H9 (cell line): ENCODE measurements around the gene MT1M. TPM values are rescaled to one million over a fixed set of nuclear protein-coding genes. Genes with fewer than 3 reads are reported as not detected.

Experiments
- DNase-seq: peaks from one replicate; pipeline ENCODE4 v3.0.0-alpha.2; 2017
- H2AFZ ChIP-seq: one replicate; pipeline ENCODE4 v1.6.1; 2013; ENCODE audit warnings: mild to moderate bottlenecking, low read length, control low read depth, moderate library complexity
- H2AK5ac ChIP-seq: 2 replicates; pipeline ENCODE4 v1.6.1; 2013; ENCODE audit warnings: low read length, control low read depth, mixed read lengths; ENCODE audit not compliant: insufficient read length
- H2BK120ac ChIP-seq: one replicate; pipeline ENCODE4 v1.6.1; 2013; ENCODE audit warnings: low read depth, mild to moderate bottlenecking, low read length, control low read depth, inconsistent platforms; ENCODE audit not compliant: poor library complexity, severe bottlenecking
- H2BK12ac ChIP-seq: 2 replicates; pipeline ENCODE4 v1.6.1; 2013; ENCODE audit warnings: low read length, control low read depth, mixed read lengths, low read depth; ENCODE audit not compliant: insufficient read length
- H2BK15ac ChIP-seq: 2 replicates; pipeline ENCODE4 v1.6.1; 2013; ENCODE audit warnings: low read depth, low read length, control low read depth
- H2BK20ac ChIP-seq: one replicate; pipeline ENCODE4 v1.6.1; 2013; ENCODE audit warnings: low read depth, mild to moderate bottlenecking, low read length, control low read depth, inconsistent platforms; ENCODE audit not compliant: poor library complexity, severe bottlenecking
- H2BK5ac ChIP-seq: 2 replicates; pipeline ENCODE4 v1.6.1; 2013; ENCODE audit warnings: low read length, control low read depth, mixed read lengths; ENCODE audit not compliant: insufficient read length
- H3K14ac ChIP-seq: 2 replicates; pipeline ENCODE4 v1.6.1; 2013; ENCODE audit warnings: low read length, control low read depth; ENCODE audit not compliant: insufficient read depth
- H3K18ac ChIP-seq: 2 replicates; pipeline ENCODE4 v1.6.1; 2013; ENCODE audit warnings: low read depth, mild to moderate bottlenecking, mixed read lengths, low read length, control low read depth; ENCODE audit not compliant: insufficient read length
- H3K23ac ChIP-seq: 2 replicates; pipeline ENCODE4 v1.6.1; 2013; ENCODE audit warnings: low read length, control low read depth, mixed read lengths, low read depth; ENCODE audit not compliant: insufficient read length
- H3K23me2 ChIP-seq: 2 replicates; pipeline ENCODE4 v1.6.1; 2013; ENCODE audit warnings: low read depth, mild to moderate bottlenecking, mixed read lengths, low read length, control low read depth; ENCODE audit not compliant: insufficient read length, poor library complexity, severe bottlenecking
- H3K27ac ChIP-seq: 2 replicates; pipeline ENCODE4 v1.5.1; 2013; ENCODE audit warnings: low read length, control low read depth, mixed read lengths, low read depth; ENCODE audit not compliant: insufficient read length
- H3K27me3 ChIP-seq: 2 replicates; pipeline ENCODE4 v1.6.1; 2013; ENCODE audit warnings: low read length, control low read depth, inconsistent platforms; ENCODE audit not compliant: insufficient read depth
- H3K4ac ChIP-seq: 2 replicates; pipeline ENCODE4 v1.6.1; 2013; ENCODE audit warnings: low read depth, mild to moderate bottlenecking, control low read depth, inconsistent platforms, low read length, moderate library complexity
- H3K4me1 ChIP-seq: 2 replicates; pipeline ENCODE4 v1.6.1; 2013; ENCODE audit warnings: low read length, control low read depth, inconsistent platforms; ENCODE audit not compliant: insufficient read depth
- H3K4me2 ChIP-seq: 2 replicates; pipeline ENCODE4 v1.6.1; 2013; ENCODE audit warnings: low read length, control low read depth, mixed read lengths; ENCODE audit not compliant: insufficient read length, insufficient read depth
- H3K56ac ChIP-seq: 2 replicates; pipeline ENCODE4 v1.6.1; 2013; ENCODE audit warnings: low read depth, mild to moderate bottlenecking, mixed read lengths, low read length, control low read depth; ENCODE audit not compliant: insufficient read length
- H3K79me1 ChIP-seq: 2 replicates; pipeline ENCODE4 v1.6.1; 2013; ENCODE audit warnings: low read depth, mild to moderate bottlenecking, moderate library complexity, low read length, control low read depth, inconsistent platforms; ENCODE audit not compliant: insufficient read depth, poor library complexity, severe bottlenecking
- H3K79me2 ChIP-seq: 2 replicates; pipeline ENCODE4 v1.6.1; 2013; ENCODE audit warnings: low read length, control low read depth, inconsistent platforms; ENCODE audit not compliant: insufficient read depth
- H3K9ac ChIP-seq: 2 replicates; pipeline ENCODE4 v1.6.1; 2013; ENCODE audit warnings: low read length, control low read depth, mixed read lengths; ENCODE audit not compliant: insufficient read length; ENCODE audit errors: extremely low read depth
- H3K9me3 ChIP-seq: one replicate; pipeline ENCODE4 v1.6.1; 2013; ENCODE audit warnings: low read depth, low read length, inconsistent platforms; ENCODE audit not compliant: control insufficient read depth
- H3T11ph ChIP-seq: one replicate; pipeline ENCODE4 v1.6.1; 2013; ENCODE audit warnings: mild to moderate bottlenecking, low read length, control low read depth, inconsistent platforms
- H4K20me1 ChIP-seq: one replicate; pipeline ENCODE4 v1.6.1; 2013; ENCODE audit not compliant: control insufficient read depth, insufficient read length, insufficient read depth
- H4K5ac ChIP-seq: 2 replicates; pipeline ENCODE4 v1.6.1; 2013; ENCODE audit warnings: low read depth, mild to moderate bottlenecking, mixed read lengths, low read length, control low read depth; ENCODE audit not compliant: insufficient read length
- H4K8ac ChIP-seq: replicated peaks from 2 replicates; pipeline ENCODE4 v1.6.1; 2013; ENCODE audit warnings: low read length, control low read depth, mixed read lengths, low read depth; ENCODE audit not compliant: insufficient read length
- H4K91ac ChIP-seq: 2 replicates; pipeline ENCODE4 v1.6.1; 2013; ENCODE audit warnings: low read depth, mild to moderate bottlenecking, moderate library complexity, mixed read lengths, low read length, control low read depth; ENCODE audit not compliant: insufficient read length
- H3K27ac Mint-ChIP-seq, 3 experiments: 2 replicates in 2 of 3; 3 replicates in 1 of 3; pipeline ENCODE4 v1.8.0; 2020 to 2021; ENCODE audit warnings: mixed read lengths in 3 of 3, mild to moderate bottlenecking in 1 of 3, moderate library complexity in 1 of 3
- H3K27me3 Mint-ChIP-seq: 2 replicates; pipeline ENCODE4 v1.8.0; 2021; ENCODE audit warnings: low read depth, mild to moderate bottlenecking, moderate library complexity, mixed read lengths
- H3K36me3 Mint-ChIP-seq, 3 experiments: 2 replicates in 2 of 3; 3 replicates in 1 of 3; pipeline ENCODE4 v1.8.0; 2020 to 2021; ENCODE audit warnings: low read depth in 3 of 3, mixed read lengths in 3 of 3; ENCODE audit not compliant: insufficient read depth in 1 of 3
- H3K4me1 Mint-ChIP-seq, 2 experiments: 2 replicates each; pipeline ENCODE4 v1.8.0; 2020; ENCODE audit warnings: mixed read lengths in 2 of 2
- H3K4me3 Mint-ChIP-seq, 2 experiments: 2 replicates in 1 of 2; 3 replicates in 1 of 2; pipeline ENCODE4 v1.8.0; 2020 to 2021; ENCODE audit warnings: mild to moderate bottlenecking in 2 of 2, mixed read lengths in 2 of 2, moderate library complexity in 1 of 2
- H3K9me3 Mint-ChIP-seq, 2 experiments: 2 replicates in 1 of 2; 3 replicates in 1 of 2; pipeline ENCODE4 v1.8.0; 2020; ENCODE audit warnings: mild to moderate bottlenecking in 2 of 2, mixed read lengths in 2 of 2, moderate library complexity in 1 of 2
- WGBS: extraction: QIAGEN DNeasy Blood & Tissue Kit; methylation state at CpG from one replicate; pipeline ENCODE4 v1.1.7; 2013; ENCODE audit warnings: missing lambda C conversion rate, low lambda C conversion rate, mixed read lengths; ENCODE audit not compliant: insufficient read length; ENCODE audit errors: extremely low coverage; 5-methylcytosine and 5-hydroxymethylcytosine counted together
- total RNA-seq: library from RNA; stranded (reverse); gene quantifications from 2 replicates; pipeline ENCODE4 v1.2.1, GENCODE V29; 2021
- TF ChIP-seq, protein P1 (sequence below): fragments of 200-600 bp; sonication (generic); conservative IDR thresholded peaks from 3 replicates; pipeline ENCODE4 v1.8.0; 2021; ENCODE audit warnings: antibody characterized with exemption, mild to moderate bottlenecking

Gene MT1M
- total RNA-seq, 1 experiment from 2014 or later: 1.4 TPM

DNA sequence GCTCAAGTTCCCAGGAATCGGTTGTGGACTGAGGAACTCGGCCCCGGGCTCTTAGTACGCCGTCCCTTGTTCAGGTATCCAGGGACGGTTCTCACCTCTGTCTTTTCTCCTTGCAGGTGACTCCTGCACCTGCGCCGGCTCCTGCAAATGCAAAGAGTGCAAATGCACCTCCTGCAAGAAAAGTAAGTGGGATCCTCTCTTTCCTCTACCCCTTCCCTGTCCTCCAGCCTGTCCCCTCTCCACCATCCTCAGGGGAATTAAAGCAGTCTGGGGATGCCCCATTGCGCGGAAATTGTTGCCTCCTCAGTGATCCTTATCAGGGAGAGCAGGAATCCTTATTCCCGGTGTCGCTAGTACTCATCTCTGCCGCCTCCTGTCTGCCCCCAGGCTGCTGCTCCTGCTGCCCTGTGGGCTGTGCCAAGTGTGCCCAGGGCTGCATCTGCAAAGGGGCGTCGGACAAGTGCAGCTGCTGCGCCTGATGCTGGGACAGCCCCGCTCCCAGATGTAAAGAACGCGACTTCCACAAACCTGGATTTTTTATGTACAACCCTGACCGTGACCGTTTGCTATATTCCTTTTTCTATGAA, 23.5 kb upstream of the MT1M start:
- H3K9me3 ChIP-seq: no peaks in the 10 kb centered on the region
- Mint-ChIP-seq H3K36me3 (no peaks in the 10 kb centered on the region), H3K27ac (no peak overlapping the region), H3K4me3 (peak overlapping the region; percentile 65 to 84), H3K4me1 (peaks cover 29 to 38% of the 10 kb centered on the region in 2 experiments), H3K27me3 (peaks cover 73% of the 10 kb centered on the region), H3K9me3 (no peaks in the 10 kb centered on the region)
- no peak overlapping the region for H2BK120ac ChIP-seq
- no peak overlapping the region for H3K18ac ChIP-seq
- H2AK5ac ChIP-seq: no peak overlapping the region
- no peak overlapping the region for H2BK15ac ChIP-seq
- no peak overlapping the region for H2AFZ ChIP-seq
- no peak overlapping the region for H3K27ac ChIP-seq
- no peaks in the 10 kb centered on the region for H3K79me1 ChIP-seq
- H3K23me2 ChIP-seq: peaks cover 8% of the 10 kb centered on the region
- H3K23ac ChIP-seq: no peak overlapping the region
- no peak overlapping the region for H2BK5ac ChIP-seq
- no peak overlapping the region for H3K4ac ChIP-seq
- WGBS: no CpG with 5 or more reads among the region's 21 CpGs
- no peak overlapping the region for H3K56ac ChIP-seq
- TF ChIP-seq, protein P1, sequence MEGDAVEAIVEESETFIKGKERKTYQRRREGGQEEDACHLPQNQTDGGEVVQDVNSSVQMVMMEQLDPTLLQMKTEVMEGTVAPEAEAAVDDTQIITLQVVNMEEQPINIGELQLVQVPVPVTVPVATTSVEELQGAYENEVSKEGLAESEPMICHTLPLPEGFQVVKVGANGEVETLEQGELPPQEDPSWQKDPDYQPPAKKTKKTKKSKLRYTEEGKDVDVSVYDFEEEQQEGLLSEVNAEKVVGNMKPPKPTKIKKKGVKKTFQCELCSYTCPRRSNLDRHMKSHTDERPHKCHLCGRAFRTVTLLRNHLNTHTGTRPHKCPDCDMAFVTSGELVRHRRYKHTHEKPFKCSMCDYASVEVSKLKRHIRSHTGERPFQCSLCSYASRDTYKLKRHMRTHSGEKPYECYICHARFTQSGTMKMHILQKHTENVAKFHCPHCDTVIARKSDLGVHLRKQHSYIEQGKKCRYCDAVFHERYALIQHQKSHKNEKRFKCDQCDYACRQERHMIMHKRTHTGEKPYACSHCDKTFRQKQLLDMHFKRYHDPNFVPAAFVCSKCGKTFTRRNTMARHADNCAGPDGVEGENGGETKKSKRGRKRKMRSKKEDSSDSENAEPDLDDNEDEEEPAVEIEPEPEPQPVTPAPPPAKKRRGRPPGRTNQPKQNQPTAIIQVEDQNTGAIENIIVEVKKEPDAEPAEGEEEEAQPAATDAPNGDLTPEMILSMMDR: no peak
- no peak overlapping the region for H4K91ac ChIP-seq
- no peaks in the 10 kb centered on the region for H4K20me1 ChIP-seq
- peaks cover 21% of the 10 kb centered on the region; the same call in 1 of the 2 replicates for H3K27me3 ChIP-seq
- H3K14ac ChIP-seq: no peak overlapping the region
- H3K9ac ChIP-seq: no peak overlapping the region
- no peak overlapping the region for H3T11ph ChIP-seq
- H4K8ac ChIP-seq: no peak overlapping the region
- no peaks in the 10 kb centered on the region for H3K79me2 ChIP-seq
- H4K5ac ChIP-seq: no peak overlapping the region
- peaks cover 6% of the 10 kb centered on the region; the same call in 1 of the 2 replicates for H3K4me1 ChIP-seq
- DNase-seq: no peak
- no peak overlapping the region for H2BK20ac ChIP-seq
- H3K4me2 ChIP-seq: peak overlapping the region; percentile 73
- H2BK12ac ChIP-seq: no peak overlapping the region
